A549 (cell line): ENCODE data around the gene S100A9. TPM values are rescaled to one million over a fixed set of nuclear protein-coding genes. Genes with fewer than 3 reads are reported as not detected.

Experiments
- ATAC-seq, 2 experiments: fragments of 200-7000 bp in 1 of 2; fragments of >200 bp in 1 of 2; cut with Nextera tagmentation in 1 of 2; cut with Tn5 transposase in 1 of 2; 3 replicates each; pipeline versions ENCODE4 v1.8.0 to v1.9.1; 2018 to 2020; ENCODE audit warnings: mild to moderate bottlenecking in 1 of 2, moderate library complexity in 1 of 2
- CTCF ChIA-PET: fragments of 300-600 bp; sonication (Branson Sonifier 250); formaldehyde crosslinking; extraction: SDS; loops from one replicate; lab custom pipeline; 2021; ENCODE audit warnings: antibody characterized with exemption, inconsistent platforms; lab: Yijun Ruan, JAX
- POLR2A ChIA-PET: fragments of 350-600 bp; formaldehyde crosslinking; extraction: SDS; loops from one replicate; lab custom pipeline; 2021; ENCODE audit warnings: antibody characterized with exemption, inconsistent platforms; lab: Yijun Ruan, JAX
- DNase-seq, 2 experiments: peaks; one replicate each; pipeline versions ENCODE4 v3.0.0 to v3.0.0-alpha.2; 2011 to 2016; ENCODE audit warnings: low read depth in 1 of 2, low spot score in 1 of 2
- FAIRE-seq: peaks from 2 replicates; lab custom pipeline; 2011; peaks lifted over from hg19 to GRCh38; lab: Jason Lieb, UNC
- H3K27ac ChIP-seq, 2 experiments: fragments of >200 bp; sonication (Bioruptor Twin); formaldehyde crosslinking; 3 replicates each; pipeline ENCODE4 v1.5.1; 2016 to 2017
- H3K4me1 ChIP-seq: fragments of >200 bp; sonication (Bioruptor Twin); formaldehyde crosslinking; 3 replicates; pipeline ENCODE4 v1.6.1; 2016
- H3K4me2 ChIP-seq: fragments of >200 bp; sonication (Bioruptor Twin); formaldehyde crosslinking; 3 replicates; pipeline ENCODE4 v1.6.1; 2016
- H3K4me3 ChIP-seq: fragments of >200 bp; sonication (Bioruptor Twin); formaldehyde crosslinking; 3 replicates; pipeline ENCODE4 v1.5.1; 2016
- H3K9me3 ChIP-seq: fragments of >200 bp; sonication (Bioruptor Twin); formaldehyde crosslinking; 3 replicates; pipeline ENCODE4 v1.6.1; 2016
- BCL3 ChIP-seq: fragments of >200 bp; sonication (Bioruptor Twin); formaldehyde crosslinking; IDR thresholded peaks from 3 replicates; pipeline ENCODE4 v1.6.1; 2016
- BHLHE40 ChIP-seq: IDR thresholded peaks from 2 replicates; pipeline ENCODE4 v1.6.1; 2012; ENCODE audit warnings: low read depth, low read length, inconsistent platforms
- CHD2 ChIP-seq: fragments of 150-350 bp; IDR thresholded peaks from 2 replicates; pipeline ENCODE4 v1.6.1; 2014; ENCODE audit warnings: low read length; ENCODE audit not compliant: partially characterized antibody
- CTCF ChIP-seq: fragments of >200 bp; sonication (Bioruptor Twin); formaldehyde crosslinking; IDR thresholded peaks from 3 replicates; pipeline ENCODE4 v1.5.1; 2016
- EHF ChIP-seq: fragments of 250-450 bp; sonication (Bioruptor Pico); IDR thresholded peaks from 2 replicates; pipeline ENCODE4 v1.5.0; 2020; ENCODE audit warnings: mild to moderate bottlenecking
- EHMT2 ChIP-seq: fragments of 200-600 bp; sonication (generic); IDR thresholded peaks from 2 replicates; pipeline ENCODE4 v1.6.1; 2016; ENCODE audit warnings: antibody characterized with exemption, low read depth, mild to moderate bottlenecking, moderate library complexity
- EP300 ChIP-seq, 2 experiments: fragments of >200 bp; sonication (Bioruptor Twin); formaldehyde crosslinking; IDR thresholded peaks; 2 replicates in 1 of 2; 3 replicates in 1 of 2; pipeline ENCODE4 v1.6.1; 2016 to 2017
- GATA3 ChIP-seq: IDR thresholded peaks from 2 replicates; pipeline ENCODE4 v1.6.1; 2012; ENCODE audit warnings: borderline replicate concordance
- HDAC2 ChIP-seq: fragments of 200-600 bp; sonication (generic); IDR thresholded peaks from 2 replicates; pipeline ENCODE4 v1.6.1; 2016
- HOXB13 ChIP-seq: fragments of 250-450 bp; sonication (Bioruptor Pico); IDR thresholded peaks from 2 replicates; pipeline ENCODE4 v1.5.0; 2020; ENCODE audit warnings: low read depth, mild to moderate bottlenecking, moderate library complexity
- JUN ChIP-seq, 2 experiments: fragments of >200 bp; sonication (Bioruptor Twin); formaldehyde crosslinking; IDR thresholded peaks; 2 replicates in 1 of 2; 3 replicates in 1 of 2; pipeline ENCODE4 v1.6.1; 2016 to 2017
- JUNB ChIP-seq: fragments of >200 bp; sonication (Bioruptor Twin); formaldehyde crosslinking; IDR thresholded peaks from 2 replicates; pipeline ENCODE4 v1.6.1; 2016
- MAFK ChIP-seq: fragments of 450-650 bp; IDR thresholded peaks from 2 replicates; pipeline ENCODE4 v1.6.1; 2014; ENCODE audit not compliant: partially characterized antibody
- MAZ ChIP-seq: fragments of 150-350 bp; IDR thresholded peaks from 2 replicates; pipeline ENCODE4 v1.6.1; 2014; ENCODE audit warnings: antibody characterized with exemption, low read depth, low read length, borderline replicate concordance
- MYC ChIP-seq: IDR thresholded peaks from 2 replicates; pipeline ENCODE4 v1.6.1; 2012; ENCODE audit warnings: mild to moderate bottlenecking, inconsistent platforms, low read length, improper control_type of control experiment, borderline replicate concordance
- PBX3 ChIP-seq: IDR thresholded peaks from 2 replicates; pipeline ENCODE4 v1.6.1; 2012
- POLR2A ChIP-seq: IDR thresholded peaks from 2 replicates; pipeline ENCODE4 v1.6.1; 2012; ENCODE audit warnings: mild to moderate bottlenecking, low read length
- RARB ChIP-seq: fragments of 250-450 bp; sonication (Bioruptor Pico); IDR thresholded peaks from 2 replicates; pipeline ENCODE4 v1.8.0; 2021; ENCODE audit warnings: mild to moderate bottlenecking, moderate library complexity
- REST ChIP-seq: fragments of 200-600 bp; sonication (generic); IDR thresholded peaks from 2 replicates; pipeline ENCODE4 v1.6.1; 2016; ENCODE audit warnings: antibody characterized with exemption, mild to moderate bottlenecking, moderate library complexity
- RNF2 ChIP-seq: fragments of 200-600 bp; sonication (generic); IDR thresholded peaks from 2 replicates; pipeline ENCODE4 v1.6.1; 2016; ENCODE audit warnings: low read depth, mild to moderate bottlenecking, antibody characterized with exemption, moderate library complexity, borderline replicate concordance
- SMC3 ChIP-seq: fragments of >200 bp; sonication (Bioruptor Twin); formaldehyde crosslinking; IDR thresholded peaks from 3 replicates; pipeline ENCODE4 v1.6.1; 2018; ENCODE audit warnings: inconsistent platforms
- WGBS: methylation state at CpG from one replicate; pipeline ENCODE4 v1.1.6; 2017; ENCODE audit errors: missing lambda C conversion rate; 5-methylcytosine and 5-hydroxymethylcytosine counted together
- polyA plus RNA-seq, 4 experiments: library from polyadenylated mRNA; depleted of rRNA in 3 of 4; stranded (reverse); fragments of >200 nt; fragmentation: RNase III in 1 of 4; extraction: RNeasy Plus Mini Kit Qiagen cat#74134 plus additional on column Dnase treatment in 1 of 4; gene quantifications; 2 replicates in 3 of 4; 3 replicates in 1 of 4; pipeline ENCODE4 v1.2.3, GENCODE V29; 2011 to 2017

S100A9 gene
- polyA plus RNA-seq, 2 of the 4 experiments (the other 2 are of a cell fraction) = 0.90 to 3.1 TPM

- no peak overlapping the region for H3K4me2 ChIP-seq
- no peaks in the 10 kb centered on the region for H3K9me3 ChIP-seq
- no peak for FAIRE-seq
- WGBS = 47% methylated on average over 9 of the region's 10 CpGs
- ChIA-PET POLR2A (no interaction called here), CTCF (interaction anchor here (1.0 kb wide), 1 partner anchor 12 kb away, joined by 3 read pairs; no protein-coding TSS in a partner anchor)
- DNase-seq = no peak
- H3K27ac ChIP-seq = no peak overlapping the region
- ATAC-seq = no peak
- TF ChIP-seq CTCF (no peak), EHMT2 (no peak), JUN (IDR thresholded peaks at IDR 0.05) (no peak), GATA3 (no peak), HDAC2 (no peak), RNF2 (no peak), RARB (CRISPR knock-in tag) (no peak), MYC (no peak), CHD2 (no peak), REST (no peak), BCL3 (no peak), EP300 (IDR thresholded peaks at IDR 0.05) (no peak), MAFK (no peak), EHF (CRISPR knock-in tag) (no peak), BHLHE40 (no peak), PBX3 (no peak), JUNB (no peak), POLR2A (no peak), MAZ (no peak)
- H3K4me1 ChIP-seq = no peaks in the 10 kb centered on the region
- H3K4me3 ChIP-seq = no peak overlapping the region
These were observed 17.3 kb upstream of the S100A9 start for GRCh38 chr1:153340356-153340755.

- Histone ChIP-seq H3K27ac (no peak overlapping the region), H3K4me1 (no peaks in the 10 kb centered on the region), H3K9me3 (no peaks in the 10 kb centered on the region), H3K4me2 (no peak overlapping the region), H3K4me3 (no peak overlapping the region)
- ChIA-PET POLR2A (no interaction called here), CTCF (interaction anchor here (1.1 to 4.1 kb wide), 2 partner anchors 11 to 17 kb away, joined by 3 to 41 read pairs; no protein-coding TSS in a partner anchor)
- FAIRE-seq = no peak
- 25% methylated on average over 4 of the region's 4 CpGs for WGBS
- no peak for DNase-seq
- no peak for ATAC-seq
- TF ChIP-seq HOXB13 = no peak
- TF ChIP-seq MYC = no peak
- no peak for TF ChIP-seq SMC3
- TF ChIP-seq, all 56 proteins: peak for 0
These were observed 16.2 kb upstream of the S100A9 start for GRCh38 chr1:153341431-153341934.
